ENCODE measurements around the gene ATP6V0A1. TPM values are rescaled to one million over a fixed set of nuclear protein-coding genes. Genes with fewer than 3 reads are reported as not detected.
"Not testable (repeated sequence)": the region's sequence is repeated elsewhere in the genome, so short reads cannot be mapped to it uniquely, and the experiment has no call there.

ATP6V0A1 gene
- total RNA-seq, 1 donor from 2014 or later, result 40.4 TPM

GRCh38 chr17:42548993-42549755, 90.5 kb downstream of the ATP6V0A1 start:
- Mint-ChIP-seq H3K36me3 (peaks cover 2% of the 10 kb centered on the region), H3K9me3 (no peaks in the 10 kb centered on the region), H3K4me1 (peaks cover 16% of the 10 kb centered on the region), H3K27me3 (ENCODE audit: insufficient read depth, low read depth) (peaks cover 5% of the 10 kb centered on the region), H3K4me3 (peak overlapping the region; percentile 77), H3K27ac (no peak overlapping the region)
- Histone ChIP-seq H3K36me3 (no peaks in the 10 kb centered on the region), H2AFZ (replicated peaks) (no peak overlapping the region), H3K9ac (no peak overlapping the region), H3K27me3 (no peaks in the 10 kb centered on the region), H3K4me3 (peak overlapping the region; percentile 56), H3F3A (ENCODE audit: low read depth) (peaks cover 30% of the 10 kb centered on the region), H3K4me2 (peak overlapping the region; percentile 65), H4K20me1 (ENCODE audit: low read depth) (peaks cover 9% of the 10 kb centered on the region), H3K79me2 (ENCODE audit: low read depth) (peaks cover 5% of the 10 kb centered on the region), H3K9me3 (ENCODE audit: low read depth) (no peaks in the 10 kb centered on the region), H3K4me1 (peaks cover 12% of the 10 kb centered on the region), H3K27ac (no peak overlapping the region)
- no peak for DNase-seq (ENCODE audit: low spot score)
- TF ChIP-seq CTCF (IDR thresholded peaks at IDR 0.05) (no peak), EZH2 (IDR thresholded peaks at IDR 0.05) (no peak), EZH2phosphoT487 (IDR thresholded peaks at IDR 0.05) (no peak)

- Histone ChIP-seq H3K4me3 (peak within 1 kb of the TSS; percentile 86), H3F3A (ENCODE audit: low read depth) (peaks cover 47% of the 10 kb centered on the region), H3K4me1 (peaks cover 22% of the 10 kb centered on the region), H3K4me2 (peak within 1 kb of the TSS; percentile 82)
- H3K27ac Mint-ChIP-seq; H3K9ac ChIP-seq; H3K27me3 Mint-ChIP-seq (ENCODE audit: insufficient read depth, low read depth); H3K36me3 Mint-ChIP-seq; H3K9me3 ChIP-seq (ENCODE audit: low read depth); DNase-seq (ENCODE audit: low spot score); H2AFZ ChIP-seq (replicated peaks); H3K36me3 ChIP-seq; H3K27ac ChIP-seq; H4K20me1 ChIP-seq (ENCODE audit: low read depth); H3K9me3 Mint-ChIP-seq; H3K79me2 ChIP-seq (ENCODE audit: low read depth); H3K27me3 ChIP-seq: not testable (repeated sequence)
- H3K4me3 Mint-ChIP-seq, result peak within 1 kb of the TSS; percentile 93
- H3K4me1 Mint-ChIP-seq, result peaks cover 29% of the 10 kb centered on the region
These were observed 94.1 kb downstream of the ATP6V0A1 start, which contains the start of gene HSD17B1 for GRCh38 chr17:42552736-42553135. Gene HSD17B1 (plus strand): TSS chr17:42552923. CDS start chr17:42552934, 11 bp downstream.

GRCh38 chr17:42553161-42553818, 94.6 kb downstream of the ATP6V0A1 start:
- Histone ChIP-seq H3K36me3 (no peaks in the 10 kb centered on the region), H3K27me3 (no peaks in the 10 kb centered on the region), H3K4me2 (peak overlapping the region; percentile 82), H3K9me3 (ENCODE audit: low read depth) (no peaks in the 10 kb centered on the region), H3K4me3 (peak overlapping the region; percentile 86), H3K27ac (no peak overlapping the region), H3K4me1 (peaks cover 22% of the 10 kb centered on the region), H2AFZ (replicated peaks) (no peak overlapping the region), H4K20me1 (ENCODE audit: low read depth) (peaks cover 4% of the 10 kb centered on the region), H3K79me2 (ENCODE audit: low read depth) (peaks cover 7% of the 10 kb centered on the region), H3F3A (ENCODE audit: low read depth) (peaks cover 43% of the 10 kb centered on the region), H3K9ac (no peak overlapping the region)
- no peaks in the 10 kb centered on the region for H3K9me3 Mint-ChIP-seq
- TF ChIP-seq CTCF (IDR thresholded peaks at IDR 0.05), result no peak
- no peak for TF ChIP-seq EZH2phosphoT487 (IDR thresholded peaks at IDR 0.05)
- TF ChIP-seq EZH2 (IDR thresholded peaks at IDR 0.05), result no peak
- H3K27ac Mint-ChIP-seq, result no peak overlapping the region
- DNase-seq (ENCODE audit: low spot score), result peak; percentile 28
- H3K36me3 Mint-ChIP-seq, result no peaks in the 10 kb centered on the region
- H3K27me3 Mint-ChIP-seq (ENCODE audit: insufficient read depth, low read depth), result no peaks in the 10 kb centered on the region
- peak overlapping the region; percentile 93 for H3K4me3 Mint-ChIP-seq
- H3K4me1 Mint-ChIP-seq, result peaks cover 29% of the 10 kb centered on the region

GRCh38 chr17:42553866-42554249, 95.2 kb downstream of the ATP6V0A1 start:
- Histone ChIP-seq H2AFZ (replicated peaks) (no peak overlapping the region), H3F3A (ENCODE audit: low read depth) (peaks cover 38% of the 10 kb centered on the region), H3K9ac (peak overlapping the region; percentile 71), H3K27me3 (no peaks in the 10 kb centered on the region), H3K9me3 (ENCODE audit: low read depth) (no peaks in the 10 kb centered on the region), H3K36me3 (no peaks in the 10 kb centered on the region), H3K4me1 (peaks cover 20% of the 10 kb centered on the region), H3K27ac (no peak overlapping the region), H3K4me2 (peak overlapping the region; percentile 82), H3K79me2 (ENCODE audit: low read depth) (peaks cover 7% of the 10 kb centered on the region), H4K20me1 (ENCODE audit: low read depth) (peaks cover 4% of the 10 kb centered on the region), H3K4me3 (peak overlapping the region; percentile 86)
- H3K27ac Mint-ChIP-seq, result no peak overlapping the region
- DNase-seq (ENCODE audit: low spot score), result no peak
- peaks cover 28% of the 10 kb centered on the region for H3K4me1 Mint-ChIP-seq
- TF ChIP-seq CTCF (IDR thresholded peaks at IDR 0.05) (no peak), EZH2phosphoT487 (IDR thresholded peaks at IDR 0.05) (no peak), EZH2 (IDR thresholded peaks at IDR 0.05) (no peak)
- H3K4me3 Mint-ChIP-seq, result peak overlapping the region; percentile 93
- no peaks in the 10 kb centered on the region for H3K27me3 Mint-ChIP-seq (ENCODE audit: insufficient read depth, low read depth)
- no peaks in the 10 kb centered on the region for H3K9me3 Mint-ChIP-seq
- H3K36me3 Mint-ChIP-seq, result no peaks in the 10 kb centered on the region

Measured in neural progenitor cell (in vitro differentiated cells).